Stimulated activated CD4-positive, alpha-beta T cell treated with anti-CD3 and anti-CD28 coated beads, Interleukin-4, amount 100 ng/mL, for 48 hours (primary cell): ENCODE data around the gene MAP3K3.

Experiments
- DNase-seq, 2 donors: peaks; one replicate each; pipeline ENCODE4 v3.0.0-alpha.2; 2020; ENCODE audit warnings: low read depth in 2 of 2

The MAP3K3 gene

GRCh38 chr17:63652106-63652505 lies 29.9 kb downstream of the MAP3K3 start:
- DNase-seq = no peak

GRCh38 chr17:63653050-63653449 lies 30.8 kb downstream of the MAP3K3 start:
- DNase-seq = no peak

- DNase-seq = no peak
Measured at GRCh38 chr17:63657786-63658185, 35.6 kb downstream of the MAP3K3 start.

- no peak for DNase-seq
Measured at GRCh38 chr17:63658366-63658765, 36.1 kb downstream of the MAP3K3 start.

- DNase-seq = no peak
Measured at GRCh38 chr17:63659850-63660249, 37.6 kb downstream of the MAP3K3 start.

GRCh38 chr17:63665527-63666214 lies 43.5 kb downstream of the MAP3K3 start:
- no peak for DNase-seq

- DNase-seq = no peak
Measured at GRCh38 chr17:63672856-63673255, 50.6 kb downstream of the MAP3K3 start.

GRCh38 chr17:63675231-63675606 lies 53.0 kb downstream of the MAP3K3 start:
- no peak for DNase-seq

GRCh38 chr17:63675607-63676546 lies 53.7 kb downstream of the MAP3K3 start:
- no peak for DNase-seq

GRCh38 chr17:63676584-63676983 lies 54.4 kb downstream of the MAP3K3 start:
- no peak for DNase-seq

GRCh38 chr17:63679214-63679613 lies 57.0 kb downstream of the MAP3K3 start:
- no peak for DNase-seq

GRCh38 chr17:63680700-63681099 lies 58.5 kb downstream of the MAP3K3 start:
- DNase-seq = no peak

- no peak for DNase-seq
Measured at GRCh38 chr17:63681530-63681929, 59.3 kb downstream of the MAP3K3 start.

- DNase-seq = no peak
Measured at GRCh38 chr17:63682441-63682840, 60.2 kb downstream of the MAP3K3 start.

GRCh38 chr17:63682981-63683380 lies 60.8 kb downstream of the MAP3K3 start:
- no peak for DNase-seq

GRCh38 chr17:63685041-63685440 lies 62.8 kb downstream of the MAP3K3 start:
- DNase-seq = no peak

GRCh38 chr17:63685578-63685977 lies 63.4 kb downstream of the MAP3K3 start:
- DNase-seq = no peak

GRCh38 chr17:63686138-63686685 lies 64.0 kb downstream of the MAP3K3 start:
- no peak for DNase-seq

GRCh38 chr17:63688396-63689020 lies 66.3 kb downstream of the MAP3K3 start:
- no peak for DNase-seq

GRCh38 chr17:63689479-63689878 lies 67.3 kb downstream of the MAP3K3 start:
- DNase-seq = no peak

GRCh38 chr17:63692195-63692816 lies 70.1 kb downstream of the MAP3K3 start:
- no peak for DNase-seq
